ENCODE data around the gene FAM78A.
"Not testable (repeated sequence)": the region's sequence is repeated elsewhere in the genome, so short reads cannot be mapped to it uniquely, and the experiment has no call there.

The FAM78A gene

DNA sequence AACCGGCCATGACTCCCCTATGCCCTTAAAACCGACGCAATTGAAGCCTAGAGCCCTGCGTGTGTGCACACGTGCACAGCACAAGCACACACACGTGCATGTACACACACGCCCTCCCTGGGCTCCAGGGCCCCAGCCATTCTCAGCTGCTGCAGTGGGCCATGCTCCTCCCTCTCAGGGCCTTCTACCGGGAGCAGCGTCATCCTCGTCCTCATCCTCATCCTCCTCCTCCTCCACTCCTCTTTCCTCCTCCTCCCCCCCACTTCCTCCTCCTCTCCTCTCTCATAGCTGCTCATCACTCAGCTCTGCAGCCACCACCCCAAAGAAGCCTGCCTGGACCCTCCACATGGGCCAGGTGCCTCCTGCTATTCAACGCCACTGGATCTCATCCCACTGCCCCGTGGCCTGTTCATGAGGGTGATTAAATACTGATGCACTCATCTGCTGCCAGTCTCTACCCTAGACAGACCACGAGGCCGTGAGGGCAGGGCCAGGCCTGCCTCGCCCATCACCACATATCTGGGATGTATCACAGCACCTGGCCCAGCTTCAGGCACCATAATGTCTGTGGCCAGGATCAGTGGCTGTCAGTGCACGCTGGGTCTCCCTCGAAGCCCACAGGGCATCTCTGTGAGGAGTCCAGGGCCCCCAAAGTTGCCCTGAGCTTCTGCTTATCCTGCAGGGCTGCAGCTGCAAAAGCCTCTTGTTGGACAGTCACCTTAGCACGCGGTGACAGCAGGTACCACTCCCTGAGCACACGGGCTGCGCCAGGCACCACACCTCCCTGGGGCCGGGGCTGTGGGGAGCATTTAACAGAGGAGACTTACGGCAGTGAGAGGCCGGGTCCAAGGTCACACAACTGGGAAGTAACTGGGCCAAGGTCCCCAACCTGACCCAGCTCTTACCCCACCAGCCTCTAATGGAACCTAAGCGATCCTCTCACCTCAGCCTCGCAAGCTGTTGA lies 9.8 kb downstream of the FAM78A start:
- in situ Hi-C loops (cut with HindIII; ENCODE audit: low sequenced_read_pairs): no loop called here
- TF ChIP-seq, protein P1, sequence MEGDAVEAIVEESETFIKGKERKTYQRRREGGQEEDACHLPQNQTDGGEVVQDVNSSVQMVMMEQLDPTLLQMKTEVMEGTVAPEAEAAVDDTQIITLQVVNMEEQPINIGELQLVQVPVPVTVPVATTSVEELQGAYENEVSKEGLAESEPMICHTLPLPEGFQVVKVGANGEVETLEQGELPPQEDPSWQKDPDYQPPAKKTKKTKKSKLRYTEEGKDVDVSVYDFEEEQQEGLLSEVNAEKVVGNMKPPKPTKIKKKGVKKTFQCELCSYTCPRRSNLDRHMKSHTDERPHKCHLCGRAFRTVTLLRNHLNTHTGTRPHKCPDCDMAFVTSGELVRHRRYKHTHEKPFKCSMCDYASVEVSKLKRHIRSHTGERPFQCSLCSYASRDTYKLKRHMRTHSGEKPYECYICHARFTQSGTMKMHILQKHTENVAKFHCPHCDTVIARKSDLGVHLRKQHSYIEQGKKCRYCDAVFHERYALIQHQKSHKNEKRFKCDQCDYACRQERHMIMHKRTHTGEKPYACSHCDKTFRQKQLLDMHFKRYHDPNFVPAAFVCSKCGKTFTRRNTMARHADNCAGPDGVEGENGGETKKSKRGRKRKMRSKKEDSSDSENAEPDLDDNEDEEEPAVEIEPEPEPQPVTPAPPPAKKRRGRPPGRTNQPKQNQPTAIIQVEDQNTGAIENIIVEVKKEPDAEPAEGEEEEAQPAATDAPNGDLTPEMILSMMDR (IDR thresholded peaks at IDR 0.05; ENCODE audit: low read depth, low read length): no peak
- DNase-seq (ENCODE audit: low read depth, low spot score): no peak
- H3K4me3 ChIP-seq (ENCODE audit: low read depth, low read length): no peak overlapping the region

- no peak overlapping the region for H3K4me3 ChIP-seq (ENCODE audit: low read depth, low read length)
- in situ Hi-C loops (cut with HindIII; ENCODE audit: low sequenced_read_pairs): no loop called here
- DNase-seq (ENCODE audit: low read depth, low spot score): no peak
- TF ChIP-seq, protein P1 (IDR thresholded peaks at IDR 0.05; ENCODE audit: low read depth, low read length): no peak
These were observed 12.1 kb downstream of the FAM78A start for GRCh38 chr9:131264231-131264630.

DNA sequence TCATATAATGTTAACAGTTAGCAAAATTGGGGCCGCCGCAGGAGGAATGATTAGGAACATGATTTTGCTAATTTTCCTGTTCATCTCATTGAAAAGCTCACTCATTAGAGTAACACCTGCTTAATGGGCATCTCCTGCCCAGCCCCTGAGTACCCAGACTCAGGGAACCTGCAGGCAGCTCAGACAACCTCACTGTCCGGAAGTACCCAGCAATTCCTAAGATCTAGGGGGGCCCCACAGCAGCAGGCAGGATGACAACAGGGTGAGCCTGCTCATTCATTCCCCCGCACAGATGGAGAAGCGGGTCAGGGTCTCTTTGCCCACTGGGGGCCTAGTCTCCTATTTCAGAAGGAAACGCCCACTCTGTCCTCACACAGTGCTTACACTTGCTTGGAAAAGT lies 12.6 kb downstream of the FAM78A start:
- no peak for DNase-seq (ENCODE audit: low read depth, low spot score)
- TF ChIP-seq, protein P1 (IDR thresholded peaks at IDR 0.05; ENCODE audit: low read depth, low read length): no peak
- in situ Hi-C loops (cut with HindIII; ENCODE audit: low sequenced_read_pairs): no loop called here
- H3K4me3 ChIP-seq (ENCODE audit: low read depth, low read length): no peak overlapping the region

DNA sequence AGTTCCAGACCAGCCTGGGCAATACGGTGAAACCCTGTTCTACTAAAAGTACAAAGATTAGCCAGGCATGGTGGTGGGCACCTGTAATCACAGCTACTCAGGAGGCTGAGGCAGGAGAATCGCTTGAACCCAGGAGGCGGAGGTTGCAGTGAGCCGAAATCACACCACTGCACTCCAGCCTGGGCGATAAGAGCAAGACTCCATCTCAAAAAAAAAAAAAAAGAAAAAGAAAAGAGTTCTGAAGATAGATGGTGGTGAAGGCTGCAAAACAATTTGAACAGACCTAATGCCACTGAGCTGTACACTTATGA lies 13.3 kb downstream of the FAM78A start:
- DNase-seq (ENCODE audit: low read depth, low spot score); in situ Hi-C loops (cut with HindIII; ENCODE audit: low sequenced_read_pairs); H3K4me3 ChIP-seq (ENCODE audit: low read depth, low read length): not testable (repeated sequence)

- no peak overlapping the region for H3K4me3 ChIP-seq (ENCODE audit: low read depth, low read length)
- in situ Hi-C loops (cut with HindIII; ENCODE audit: low sequenced_read_pairs): no loop called here
- TF ChIP-seq, protein P1 (IDR thresholded peaks at IDR 0.05; ENCODE audit: low read depth, low read length): no peak
- DNase-seq (ENCODE audit: low read depth, low spot score): no peak
These were observed 13.8 kb downstream of the FAM78A start for GRCh38 chr9:131262327-131263032.

DNA sequence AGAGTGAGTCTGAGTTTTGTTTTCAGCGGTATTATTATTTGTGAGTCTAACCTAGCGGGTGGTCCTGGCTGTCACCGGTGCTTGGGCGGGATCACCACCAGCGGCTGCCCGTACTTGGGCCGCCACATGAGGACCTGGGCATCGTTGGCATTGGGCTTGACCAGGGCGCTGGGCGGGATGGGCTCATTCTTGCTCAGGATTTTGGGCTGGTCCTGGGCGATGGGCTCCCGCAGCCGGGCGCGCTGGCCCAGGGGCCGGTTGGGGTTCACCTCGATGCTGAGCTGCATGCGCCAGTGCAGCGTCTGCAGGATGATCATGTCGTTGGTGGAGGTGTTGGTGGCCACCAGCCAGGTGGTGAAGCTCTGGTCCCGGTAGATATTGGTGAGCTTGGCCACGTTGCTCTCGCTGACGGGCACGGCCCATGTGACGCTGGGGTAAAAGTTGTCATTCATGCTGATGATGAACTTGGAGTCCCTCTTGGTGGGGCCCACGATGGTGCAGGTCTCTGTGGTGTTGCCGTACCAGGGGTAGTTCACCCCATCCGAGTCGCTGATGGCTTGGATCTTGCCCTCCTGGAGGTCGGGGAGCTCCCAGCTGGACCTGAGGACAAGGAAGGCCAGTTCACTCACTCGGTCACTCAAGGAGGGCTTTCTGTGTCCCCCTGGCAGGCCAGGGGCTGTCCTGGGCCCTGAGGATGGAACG lies 15.4 kb downstream of the FAM78A start:
- in situ Hi-C loops (cut with HindIII; ENCODE audit: low sequenced_read_pairs): no loop called here
- H3K4me3 ChIP-seq (ENCODE audit: low read depth, low read length): no peak overlapping the region
- TF ChIP-seq, protein P1 (IDR thresholded peaks at IDR 0.05; ENCODE audit: low read depth, low read length): no peak
- no peak for DNase-seq (ENCODE audit: low read depth, low spot score)

Measured in astrocyte of the spinal cord (primary cell).